ENCODE measurements around the gene CD3D. TPM values are rescaled to one million over a fixed set of nuclear protein-coding genes. Genes with fewer than 3 reads are reported as not detected.

Gene CD3D
- total and polyA plus RNA-seq, 2 donors (not counting 1 experiment from before 2014, with no cell fraction given), result not detected

- Histone ChIP-seq H3K27ac (ENCODE audit: insufficient read depth, low read length) (no peak overlapping the region), H3K36me3 (ENCODE audit: control insufficient read depth, insufficient read depth, low read length) (no peaks in the 10 kb centered on the region), H4K20me1 (ENCODE audit: control insufficient read depth, extremely low read depth, insufficient read depth, low read length) (no peaks in the 10 kb centered on the region), H3K4me3 (replicated peaks in 1 of 4; ENCODE audit: control extremely low read depth in 1 of 4, insufficient read depth in 1 of 4, low read depth in 3 of 4, low read length in 4 of 4) (no peak overlapping the region), H3K4me2 (ENCODE audit: extremely low read depth, insufficient read depth, low read length) (no peak overlapping the region), H3K9ac (ENCODE audit: insufficient read depth, low read length) (no peak overlapping the region), H2AFZ (ENCODE audit: low read length) (no peak overlapping the region), H3K9me3 (ENCODE audit: control insufficient read depth, insufficient read depth, low read depth, low read length) (no peaks in the 10 kb centered on the region), H3K27me3 (ENCODE audit: control insufficient read depth, insufficient read depth, low read length) (no peaks in the 10 kb centered on the region), H3K4me1 (ENCODE audit: control insufficient read depth, extremely low read depth, insufficient read depth, low read length) (no peaks in the 10 kb centered on the region), H3K79me2 (ENCODE audit: control insufficient read depth, insufficient read depth, low read length) (no peaks in the 10 kb centered on the region)
- TF ChIP-seq, protein P1, sequence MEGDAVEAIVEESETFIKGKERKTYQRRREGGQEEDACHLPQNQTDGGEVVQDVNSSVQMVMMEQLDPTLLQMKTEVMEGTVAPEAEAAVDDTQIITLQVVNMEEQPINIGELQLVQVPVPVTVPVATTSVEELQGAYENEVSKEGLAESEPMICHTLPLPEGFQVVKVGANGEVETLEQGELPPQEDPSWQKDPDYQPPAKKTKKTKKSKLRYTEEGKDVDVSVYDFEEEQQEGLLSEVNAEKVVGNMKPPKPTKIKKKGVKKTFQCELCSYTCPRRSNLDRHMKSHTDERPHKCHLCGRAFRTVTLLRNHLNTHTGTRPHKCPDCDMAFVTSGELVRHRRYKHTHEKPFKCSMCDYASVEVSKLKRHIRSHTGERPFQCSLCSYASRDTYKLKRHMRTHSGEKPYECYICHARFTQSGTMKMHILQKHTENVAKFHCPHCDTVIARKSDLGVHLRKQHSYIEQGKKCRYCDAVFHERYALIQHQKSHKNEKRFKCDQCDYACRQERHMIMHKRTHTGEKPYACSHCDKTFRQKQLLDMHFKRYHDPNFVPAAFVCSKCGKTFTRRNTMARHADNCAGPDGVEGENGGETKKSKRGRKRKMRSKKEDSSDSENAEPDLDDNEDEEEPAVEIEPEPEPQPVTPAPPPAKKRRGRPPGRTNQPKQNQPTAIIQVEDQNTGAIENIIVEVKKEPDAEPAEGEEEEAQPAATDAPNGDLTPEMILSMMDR (conservative IDR thresholded peaks at IDR 0.05 in 1 of 2, IDR thresholded peaks at IDR 0.05 in 1 of 2; ENCODE audit: low read depth in 1 of 2, low read length in 2 of 2), result no peak
- TF ChIP-seq EZH2 (IDR thresholded peaks at IDR 0.05; ENCODE audit: low read length, missing control alignments), result no peak
- no peak for DNase-seq (ENCODE audit: low read depth in 2 of 2)
These were observed 13.8 kb downstream of the CD3D start for GRCh38 chr11:118328745-118329144.

GRCh38 chr11:118325283-118325682, 17.2 kb downstream of the CD3D start:
- H4K20me1 ChIP-seq (ENCODE audit: control insufficient read depth, extremely low read depth, insufficient read depth, low read length), result no peaks in the 10 kb centered on the region
- no peak overlapping the region for H3K4me2 ChIP-seq (ENCODE audit: extremely low read depth, insufficient read depth, low read length)
- H3K27ac ChIP-seq (ENCODE audit: insufficient read depth, low read length), result no peak overlapping the region
- no peaks in the 10 kb centered on the region for H3K9me3 ChIP-seq (ENCODE audit: control insufficient read depth, insufficient read depth, low read depth, low read length)
- no peaks in the 10 kb centered on the region for H3K4me1 ChIP-seq (ENCODE audit: control insufficient read depth, extremely low read depth, insufficient read depth, low read length)
- H3K79me2 ChIP-seq (ENCODE audit: control insufficient read depth, insufficient read depth, low read length), result no peaks in the 10 kb centered on the region
- no peak overlapping the region for H2AFZ ChIP-seq (ENCODE audit: low read length)
- no peak for DNase-seq (ENCODE audit: low read depth in 2 of 2)
- TF ChIP-seq EZH2 (IDR thresholded peaks at IDR 0.05; ENCODE audit: low read length, missing control alignments), result no peak
- TF ChIP-seq, protein P1 (conservative IDR thresholded peaks at IDR 0.05 in 1 of 2, IDR thresholded peaks at IDR 0.05 in 1 of 2; ENCODE audit: low read depth in 1 of 2, low read length in 2 of 2), result no peak
- H3K27me3 ChIP-seq (ENCODE audit: control insufficient read depth, insufficient read depth, low read length), result no peaks in the 10 kb centered on the region
- no peak overlapping the region for H3K4me3 ChIP-seq (replicated peaks in 1 of 4; ENCODE audit: control extremely low read depth in 1 of 4, insufficient read depth in 1 of 4, low read depth in 3 of 4, low read length in 4 of 4)
- no peaks in the 10 kb centered on the region for H3K36me3 ChIP-seq (ENCODE audit: control insufficient read depth, insufficient read depth, low read length)
- H3K9ac ChIP-seq (ENCODE audit: insufficient read depth, low read length), result no peak overlapping the region

DNA sequence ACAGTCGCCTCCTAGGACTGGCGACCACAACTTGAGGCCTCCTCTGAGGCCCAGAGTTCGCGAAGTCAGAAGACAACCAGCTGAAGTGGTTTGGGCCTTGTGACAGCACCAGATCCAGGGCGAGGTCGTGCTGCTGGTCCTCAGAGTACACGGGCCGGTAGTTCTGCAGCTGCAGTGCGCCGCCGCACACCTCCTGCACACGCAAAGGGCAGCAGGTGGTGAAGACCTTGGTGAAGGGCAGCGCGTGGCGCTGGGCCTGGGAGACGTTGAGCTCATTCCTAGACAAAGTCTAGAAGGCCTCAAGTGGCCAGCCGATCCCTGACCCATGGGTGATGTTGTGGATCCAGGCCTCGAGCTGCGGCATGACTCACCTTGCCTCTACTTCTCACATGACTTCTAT, 19.8 kb downstream of the CD3D start:
- TF ChIP-seq, protein P1 (conservative IDR thresholded peaks at IDR 0.05 in 1 of 2, IDR thresholded peaks at IDR 0.05 in 1 of 2; ENCODE audit: low read depth in 1 of 2, low read length in 2 of 2), result no peak
- TF ChIP-seq EZH2 (IDR thresholded peaks at IDR 0.05; ENCODE audit: low read length, missing control alignments), result no peak
- Histone ChIP-seq H3K27me3 (ENCODE audit: control insufficient read depth, insufficient read depth, low read length) (no peaks in the 10 kb centered on the region), H3K27ac (ENCODE audit: insufficient read depth, low read length) (no peak overlapping the region), H3K9ac (ENCODE audit: insufficient read depth, low read length) (no peak overlapping the region), H3K4me2 (ENCODE audit: extremely low read depth, insufficient read depth, low read length) (no peak overlapping the region), H3K79me2 (ENCODE audit: control insufficient read depth, insufficient read depth, low read length) (no peaks in the 10 kb centered on the region), H2AFZ (ENCODE audit: low read length) (no peak overlapping the region), H4K20me1 (ENCODE audit: control insufficient read depth, extremely low read depth, insufficient read depth, low read length) (no peaks in the 10 kb centered on the region), H3K4me3 (replicated peaks in 1 of 4; ENCODE audit: control extremely low read depth in 1 of 4, insufficient read depth in 1 of 4, low read depth in 3 of 4, low read length in 4 of 4) (no peak overlapping the region), H3K9me3 (ENCODE audit: control insufficient read depth, insufficient read depth, low read depth, low read length) (no peaks in the 10 kb centered on the region), H3K36me3 (ENCODE audit: control insufficient read depth, insufficient read depth, low read length) (no peaks in the 10 kb centered on the region), H3K4me1 (ENCODE audit: control insufficient read depth, extremely low read depth, insufficient read depth, low read length) (no peaks in the 10 kb centered on the region)
- no peak for DNase-seq (ENCODE audit: low read depth in 2 of 2)

All from fibroblast of lung (primary cell).